HG03064 (cell line): ENCODE measurements around the gene ZFP90.
"Not testable (repeated sequence)": the region's sequence is repeated elsewhere in the genome, so short reads cannot be mapped to it uniquely, and the experiment has no call there.

Experiments used
- ATAC-seq: cut with Tn5 transposase; IDR thresholded peaks from one replicate; pipeline ENCODE4 v1.9.1; 2021; ENCODE audit warnings: low read depth; ENCODE audit not compliant: unreplicated experiment

Gene ZFP90

DNA sequence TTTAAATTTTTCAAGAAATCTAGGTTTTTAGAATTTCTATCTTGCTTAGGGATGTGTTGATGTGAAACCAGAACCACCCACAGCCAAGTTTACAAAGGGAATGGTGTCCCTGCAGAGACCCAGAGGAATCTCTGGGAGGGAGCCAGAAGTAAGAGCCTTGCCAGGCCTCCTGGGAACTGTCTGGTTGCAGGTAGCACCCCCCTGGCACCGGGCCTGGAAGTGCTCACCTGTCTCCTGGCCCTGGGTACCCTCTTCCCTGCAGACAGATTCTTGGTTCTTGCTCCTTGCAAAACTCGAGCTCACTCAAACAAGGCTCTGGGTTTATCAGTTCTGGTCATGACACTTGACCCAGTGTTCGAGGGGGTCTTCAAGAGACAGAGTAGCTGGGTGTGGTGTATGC, 24.6 kb upstream of the ZFP90 start:
- no peak for ATAC-seq

DNA sequence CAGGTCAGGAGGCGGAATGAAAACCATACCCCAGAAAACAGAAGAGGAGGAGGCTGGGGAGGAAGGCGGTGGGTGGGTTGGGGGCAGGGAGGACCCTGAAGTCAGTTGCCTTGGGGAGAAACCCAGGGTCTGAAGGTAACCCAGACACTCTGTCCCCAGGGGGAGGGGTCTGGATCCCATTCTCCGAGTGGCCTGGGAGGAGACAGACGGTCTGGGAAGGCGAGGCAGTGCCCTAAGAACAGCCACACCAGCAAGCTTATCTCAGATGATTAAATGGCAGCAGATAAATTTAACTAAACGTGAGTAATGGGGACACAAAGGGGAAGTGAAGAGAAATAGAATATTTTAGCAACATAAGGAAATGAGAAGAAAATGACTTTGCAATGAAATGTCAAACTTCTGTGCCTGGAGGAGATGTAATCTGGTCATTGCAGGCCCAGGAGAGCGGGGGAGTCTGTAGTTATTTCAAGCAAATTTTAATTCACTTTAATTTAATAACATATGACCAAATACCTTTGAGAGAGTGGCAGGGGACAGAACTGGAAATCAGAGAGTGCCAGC, 21.4 kb upstream of the ZFP90 start:
- no peak for ATAC-seq

DNA sequence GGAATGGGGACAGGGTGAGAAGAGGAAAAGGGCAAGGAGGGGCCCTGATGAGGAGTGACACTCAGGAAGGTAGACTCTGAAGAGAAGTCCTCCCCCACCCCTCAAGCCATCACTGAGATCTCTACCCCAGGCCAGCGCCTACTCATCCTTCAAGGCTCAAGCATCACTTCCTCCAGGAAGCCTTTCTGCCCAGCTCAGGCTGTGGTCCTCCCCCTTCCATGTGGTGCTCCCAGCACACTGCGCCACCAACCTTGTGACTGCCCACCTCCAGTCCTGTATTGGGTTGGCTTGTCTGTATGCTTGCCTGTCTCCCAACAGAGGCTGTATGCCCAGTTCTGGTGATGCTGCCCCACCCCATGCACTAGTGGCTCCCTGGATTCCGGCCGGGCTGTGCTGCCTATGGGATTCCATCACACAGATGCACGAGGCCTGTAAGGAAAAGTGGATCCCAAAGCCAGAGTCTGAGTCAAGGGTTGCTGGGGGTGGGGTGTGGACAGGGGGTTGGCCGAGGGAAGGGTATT, 19.8 kb upstream of the ZFP90 start:
- ATAC-seq, result no peak

DNA sequence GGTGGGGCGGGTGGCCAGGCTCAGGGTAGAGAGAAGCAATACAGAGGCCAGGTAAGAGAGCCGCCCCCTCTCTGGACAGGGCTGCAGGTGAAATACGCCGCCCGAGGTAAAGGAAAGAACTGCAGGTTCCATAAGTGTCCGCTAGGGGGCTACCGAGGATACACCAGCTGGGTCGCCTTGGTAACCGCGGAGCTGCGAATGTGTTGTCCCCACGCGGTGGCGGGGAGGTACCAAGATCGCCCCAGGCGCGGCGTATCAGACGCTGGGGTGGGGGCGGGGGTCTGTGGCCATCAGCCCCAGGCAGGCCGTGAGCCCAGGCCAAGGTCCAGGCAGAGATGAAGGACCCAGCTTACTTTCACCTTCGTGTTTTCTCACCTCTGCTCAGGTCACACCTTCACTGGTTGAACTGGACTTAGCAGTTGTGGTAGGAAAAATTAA, 18.4 kb upstream of the ZFP90 start:
- no peak for ATAC-seq

DNA sequence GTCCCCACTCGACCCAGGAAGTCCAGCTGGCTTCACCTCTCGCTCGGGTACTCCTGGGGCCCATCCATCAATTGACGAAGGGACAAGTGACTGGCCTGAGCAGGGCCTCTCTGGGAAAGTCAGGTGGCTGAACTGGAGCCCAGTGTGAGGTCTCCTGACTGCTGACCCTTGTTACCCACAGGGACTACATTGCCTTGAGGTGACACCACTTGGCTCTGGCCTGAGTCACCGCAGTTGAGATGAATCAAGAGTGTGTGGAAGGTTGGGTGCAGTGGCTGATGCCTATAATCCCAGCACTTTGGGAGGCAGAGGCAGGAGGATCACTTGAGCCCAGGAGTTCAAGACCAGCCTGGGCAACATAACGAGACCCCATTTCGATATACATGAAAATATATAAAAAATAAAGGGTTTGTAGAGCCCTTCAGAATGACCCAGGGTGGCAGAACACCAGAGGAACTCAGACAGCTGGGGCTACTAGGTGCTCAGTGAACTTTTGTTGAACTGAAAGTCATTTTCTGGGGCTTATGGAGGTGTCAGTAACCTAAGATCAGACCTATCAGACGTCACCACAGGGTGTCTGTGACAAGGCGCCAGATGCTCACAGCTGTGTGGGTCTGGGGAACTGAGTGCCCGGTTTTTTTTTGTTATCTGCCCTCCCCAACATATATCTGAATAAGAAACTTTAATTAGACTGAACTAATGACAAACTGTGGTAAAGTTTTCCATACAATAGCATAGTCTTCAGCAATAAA, 14.8 kb upstream of the ZFP90 start:
- no peak for ATAC-seq

DNA sequence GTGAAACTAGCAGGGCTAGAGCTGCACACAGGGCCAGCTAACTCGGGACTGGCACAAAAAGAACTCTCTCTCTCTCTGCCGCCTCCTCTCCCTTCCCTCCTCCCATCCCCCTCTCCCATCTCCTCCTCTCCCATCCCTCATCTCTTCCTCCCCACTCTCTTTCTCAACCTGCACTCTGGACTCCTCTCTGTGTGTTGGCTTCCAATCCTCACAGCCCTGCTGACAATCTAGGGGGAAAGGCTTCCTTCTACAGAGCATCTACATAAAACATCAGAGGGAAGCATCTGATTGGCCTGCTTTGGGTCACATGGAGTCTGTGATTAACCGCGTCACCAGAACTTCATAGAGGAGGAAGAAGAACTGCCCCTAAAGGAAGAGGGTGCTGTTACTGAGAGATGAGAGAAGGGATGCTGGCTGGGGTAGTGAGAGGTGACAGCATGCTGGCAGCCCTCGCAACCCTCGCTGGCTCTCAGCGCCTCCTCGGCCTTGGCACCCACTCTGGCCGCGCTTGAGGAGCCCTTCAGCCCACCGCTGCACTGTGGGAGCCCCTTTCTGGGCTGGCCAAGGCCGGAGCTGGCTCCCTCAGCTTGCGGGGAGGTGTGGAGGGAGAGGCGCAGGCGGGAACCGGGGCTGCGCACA, 12.8 kb upstream of the ZFP90 start:
- ATAC-seq, result no peak

DNA sequence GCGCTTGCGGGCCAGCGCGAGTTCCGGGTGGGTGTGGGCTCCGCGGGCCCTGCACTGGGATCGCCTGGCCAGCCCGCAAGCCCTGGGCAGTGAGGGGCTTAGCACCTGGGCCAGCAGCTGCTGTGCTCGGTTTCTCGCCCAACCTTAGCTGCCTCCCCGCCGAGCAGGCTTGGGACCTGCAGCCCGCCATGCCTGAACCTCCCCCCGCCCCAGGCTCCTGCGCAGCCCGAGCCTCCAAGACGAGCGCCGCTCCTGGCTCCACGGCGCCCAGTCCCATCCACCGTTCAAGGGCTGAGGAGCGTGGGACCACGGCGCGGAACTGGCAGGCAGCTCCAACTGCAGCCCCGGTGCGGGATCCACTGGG, 12.3 kb upstream of the ZFP90 start:
- ATAC-seq, result no peak

DNA sequence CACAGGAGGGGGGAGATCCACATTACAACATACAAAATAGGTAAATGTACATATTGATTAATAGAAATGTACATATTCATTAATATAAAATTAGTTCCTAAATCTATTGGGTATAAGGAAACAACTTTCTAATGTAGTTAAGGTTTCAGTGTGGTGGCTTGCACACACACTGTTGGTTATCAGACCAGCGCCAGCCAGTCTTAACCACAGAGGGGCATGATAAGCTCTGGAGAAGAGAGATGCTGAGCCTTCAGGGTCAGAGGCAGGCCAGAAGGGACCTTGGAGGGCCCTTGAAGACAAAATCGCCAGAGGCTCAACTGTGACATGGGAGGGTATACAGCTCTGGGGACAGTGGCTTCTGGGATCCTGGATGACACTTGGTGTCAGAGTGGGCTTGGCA, 10.9 kb upstream of the ZFP90 start:
- ATAC-seq, result no peak

DNA sequence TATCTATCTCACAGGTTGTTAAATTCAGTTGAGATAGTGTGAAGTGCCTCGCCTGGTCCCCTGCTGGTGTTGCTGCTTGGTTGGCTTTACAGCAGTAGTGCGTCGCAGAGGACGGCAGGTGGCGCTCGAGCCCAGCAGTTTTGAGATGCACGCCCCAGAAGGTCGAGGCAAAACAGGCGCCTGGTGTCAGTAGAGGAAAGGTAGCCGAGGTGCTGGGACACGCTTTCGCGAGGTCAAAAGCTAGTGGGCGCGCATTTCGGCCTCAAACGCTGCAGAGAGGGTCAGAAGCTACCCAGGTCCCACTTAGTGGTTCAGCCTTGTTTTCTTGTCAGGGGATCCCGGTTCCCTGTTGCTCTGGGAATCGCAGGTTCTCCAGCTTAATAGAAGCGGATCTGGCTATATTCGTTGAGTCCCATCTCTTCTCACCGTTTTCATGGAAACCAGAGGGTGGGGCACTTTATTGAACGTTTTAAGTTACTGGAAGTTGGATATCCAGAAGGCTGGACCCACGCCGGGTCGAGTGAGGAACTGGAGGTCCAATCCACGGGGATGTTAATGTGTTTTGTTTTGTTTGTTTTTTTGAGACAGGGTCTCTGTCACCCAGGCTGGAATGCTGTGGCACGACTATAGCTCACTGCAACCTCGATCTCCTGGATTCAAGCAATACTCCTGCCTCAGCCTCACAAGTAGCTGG, 10.3 kb upstream of the ZFP90 start:
- peak; percentile 68 for ATAC-seq

DNA sequence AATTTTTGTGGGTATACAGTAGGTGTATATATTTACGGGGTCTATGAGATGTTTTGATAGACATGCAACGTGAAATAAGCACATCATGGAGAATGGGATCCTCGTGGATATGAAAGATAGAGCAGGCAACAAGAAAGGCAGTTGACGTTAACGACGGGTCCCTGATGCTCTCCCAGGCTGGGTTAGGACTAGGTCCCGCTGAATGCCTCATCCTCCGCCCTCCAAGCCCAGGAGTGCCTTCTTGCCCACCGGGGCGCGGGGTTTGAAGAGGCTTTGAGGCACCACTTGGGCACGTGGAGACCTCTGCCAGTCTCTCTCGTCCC, 9.5 kb upstream of the ZFP90 start:
- no peak for ATAC-seq

DNA sequence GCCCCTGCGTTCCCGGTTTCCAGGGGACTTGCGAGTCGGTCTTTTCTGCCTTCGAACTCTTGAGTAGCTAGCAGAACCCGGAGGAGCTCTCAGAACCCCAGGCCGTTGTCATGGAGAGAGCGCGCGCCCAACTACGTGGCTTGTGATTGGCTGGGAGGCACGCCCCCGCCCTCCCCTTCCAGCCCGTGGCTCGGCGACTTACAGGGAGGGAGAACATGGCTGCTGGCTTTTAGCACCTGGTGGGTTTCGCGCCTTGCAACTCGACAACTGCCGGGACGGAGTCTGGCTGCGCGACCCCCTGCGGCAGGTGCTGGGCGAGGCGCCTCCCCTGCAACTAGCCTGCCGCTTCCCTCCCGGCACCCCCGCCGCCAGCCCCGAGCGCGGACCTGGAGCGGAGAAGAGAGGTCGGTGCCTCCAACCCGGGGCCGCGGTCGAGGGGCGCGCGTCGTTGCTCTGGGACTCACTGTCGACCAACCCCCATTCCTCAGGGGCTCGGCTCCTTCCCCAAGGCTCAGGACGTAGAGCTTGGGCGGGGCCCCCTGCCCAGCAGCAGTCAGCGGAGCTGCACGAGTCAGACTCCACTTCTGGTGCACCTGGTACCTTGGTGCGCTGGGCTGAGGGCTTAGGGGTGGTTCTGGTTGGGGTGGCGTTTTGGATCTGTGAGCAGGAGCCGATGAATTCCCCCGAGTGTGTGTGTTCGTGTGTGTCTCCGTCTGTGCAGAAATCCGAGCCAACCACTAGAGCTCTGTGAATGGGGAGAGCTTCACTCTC, 9.0 kb upstream of the ZFP90 start:
- ATAC-seq, result no peak

DNA sequence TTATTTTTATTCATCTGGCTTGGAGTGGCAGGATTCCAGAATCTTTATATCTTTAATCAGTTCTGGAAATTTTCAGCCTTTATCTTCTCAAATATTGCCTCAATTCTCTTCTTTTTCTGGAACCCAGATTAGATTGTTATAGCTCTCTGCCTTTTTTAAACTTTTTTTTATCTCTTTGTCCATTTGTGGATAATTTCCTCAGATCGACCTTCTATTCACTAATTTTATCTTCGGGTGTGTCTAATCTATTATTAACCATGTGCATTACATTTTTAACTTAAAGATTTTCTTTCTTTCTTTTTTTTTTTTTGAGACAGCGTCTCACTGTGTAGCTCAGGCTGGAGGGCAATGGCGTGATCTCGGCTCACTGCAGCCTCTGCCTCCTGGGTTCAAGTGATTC, 5.2 kb upstream of the ZFP90 start:
- ATAC-seq, result no peak

DNA sequence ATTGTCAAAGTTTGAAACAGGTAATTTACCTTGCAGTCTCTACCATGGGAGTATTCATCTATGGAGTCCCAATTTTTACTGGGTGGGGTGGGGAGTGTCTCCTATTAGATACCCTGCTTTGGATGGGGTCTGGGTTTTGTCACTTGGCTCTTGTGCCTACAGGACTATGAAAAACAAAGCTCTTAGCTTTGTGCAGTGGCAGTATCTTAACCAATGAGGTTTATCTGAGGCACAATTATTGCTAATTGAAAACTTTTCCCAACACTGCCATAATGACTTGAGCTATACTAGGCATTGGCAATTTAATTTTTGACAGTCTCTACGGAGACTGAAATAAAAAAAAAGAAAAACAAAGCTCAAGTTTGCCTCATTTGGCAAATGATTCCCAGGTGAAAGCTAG, 3.8 kb upstream of the ZFP90 start:
- no peak for ATAC-seq

DNA sequence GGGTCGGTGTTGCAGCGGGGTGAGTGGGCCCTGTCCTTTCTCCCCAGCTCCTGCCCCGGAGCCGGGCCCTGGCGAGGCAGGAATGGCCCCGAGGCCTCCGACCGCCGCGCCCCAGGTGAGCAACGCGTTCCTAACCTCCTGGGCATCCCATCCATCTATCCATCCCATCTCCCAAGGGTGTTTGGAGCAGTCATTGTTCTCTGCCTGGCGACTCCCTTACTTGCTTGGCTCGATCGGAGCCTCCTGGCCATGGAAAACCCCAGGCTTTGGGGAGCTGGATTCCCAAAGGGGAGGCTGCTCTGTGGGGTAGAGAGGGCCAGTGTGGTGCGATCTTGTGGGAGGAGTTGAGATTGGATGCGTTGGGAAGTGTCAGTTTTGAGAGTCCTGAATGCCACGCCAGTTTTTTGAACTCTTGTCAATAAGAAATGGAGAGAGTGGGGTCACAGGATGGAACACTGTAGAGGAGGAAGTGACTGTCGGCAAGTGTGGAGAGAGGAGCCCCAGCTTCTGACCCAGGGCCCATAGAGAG, 684 bp downstream of the ZFP90 start:
- no peak for ATAC-seq

DNA sequence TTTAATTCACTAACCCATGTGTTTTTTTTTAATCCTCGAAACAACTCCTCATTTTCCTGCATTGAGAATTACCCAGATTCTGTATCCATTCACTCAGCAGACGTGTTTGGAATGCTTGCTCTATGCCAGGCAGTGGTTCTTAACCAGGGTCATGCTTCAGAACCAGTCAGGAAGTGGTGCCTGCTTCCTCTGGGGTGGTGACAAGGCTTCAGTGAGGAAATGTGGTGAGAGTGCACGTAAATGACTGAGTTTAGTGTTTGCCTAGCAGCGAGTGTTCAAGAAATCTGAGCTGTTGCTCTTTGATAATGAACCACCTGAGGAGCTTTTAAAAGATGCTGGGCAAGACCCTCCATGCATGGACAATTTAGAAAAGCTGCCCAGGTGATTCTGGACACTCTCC, 9.9 kb downstream of the ZFP90 start:
- no peak for ATAC-seq

DNA sequence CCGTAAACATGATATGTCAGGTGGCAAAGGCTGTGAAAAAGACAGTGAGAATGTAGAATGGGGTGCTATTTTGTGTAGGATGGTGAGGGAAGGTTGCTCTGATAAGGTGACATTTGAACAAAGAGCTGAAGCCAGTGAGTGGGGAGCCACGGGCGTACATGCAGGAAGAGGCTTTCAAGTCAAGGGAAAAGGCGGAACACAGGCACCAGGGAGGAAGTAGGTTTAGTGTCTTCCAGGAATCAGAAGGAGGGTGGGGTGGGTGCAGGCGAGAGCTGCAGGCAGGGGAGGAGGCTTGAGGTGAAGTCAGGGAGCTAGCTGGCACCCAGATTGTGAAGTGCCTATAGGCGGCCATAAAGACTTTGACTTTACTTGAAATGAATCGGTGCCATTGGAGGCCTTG, 14.1 kb downstream of the ZFP90 start:
- no peak for ATAC-seq

DNA sequence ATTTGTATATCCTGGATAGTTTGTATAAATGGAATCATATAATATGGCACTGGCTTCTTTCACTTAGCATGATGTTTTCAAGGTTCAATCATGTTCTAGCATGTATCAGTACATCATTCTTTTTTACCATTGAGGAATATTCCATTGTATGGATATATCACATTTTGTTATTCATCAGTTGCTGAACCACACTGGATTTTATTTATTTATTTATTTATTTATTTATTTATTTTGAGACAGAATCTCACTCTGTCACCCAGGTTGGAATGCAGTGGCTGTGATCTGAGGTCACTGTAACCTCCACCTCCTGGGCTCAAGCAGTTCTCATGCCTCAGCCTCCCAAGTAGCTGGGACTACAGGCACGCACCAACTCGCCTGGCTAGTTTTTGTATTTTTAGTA, 21.2 kb downstream of the ZFP90 start:
- not testable (repeated sequence) for ATAC-seq

DNA sequence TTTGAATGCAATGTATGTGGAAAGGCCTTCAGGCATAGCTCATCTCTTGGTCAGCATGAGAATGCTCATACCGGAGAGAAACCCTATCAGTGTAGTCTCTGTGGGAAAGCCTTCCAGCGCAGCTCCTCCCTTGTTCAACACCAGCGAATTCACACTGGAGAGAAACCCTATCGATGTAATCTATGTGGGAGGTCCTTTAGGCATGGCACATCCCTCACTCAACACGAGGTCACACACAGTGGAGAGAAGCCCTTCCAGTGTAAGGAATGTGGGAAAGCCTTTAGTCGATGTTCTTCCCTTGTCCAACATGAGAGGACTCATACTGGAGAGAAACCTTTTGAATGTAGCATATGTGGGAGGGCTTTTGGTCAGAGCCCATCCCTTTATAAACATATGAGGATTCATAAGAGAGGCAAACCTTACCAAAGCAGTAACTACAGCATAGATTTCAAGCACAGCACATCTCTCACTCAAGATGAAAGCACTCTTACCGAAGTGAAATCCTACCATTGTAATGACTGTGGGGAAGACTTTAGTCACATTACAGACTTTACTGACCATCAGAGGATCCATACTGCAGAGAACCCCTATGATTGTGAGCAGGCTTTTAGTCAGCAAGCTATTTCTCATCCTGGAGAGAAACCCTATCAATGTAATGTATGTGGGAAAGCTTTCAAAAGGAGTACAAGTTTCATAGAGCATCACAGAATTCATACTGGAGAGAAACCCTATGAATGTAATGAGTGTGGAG, 24.7 kb downstream of the ZFP90 start:
- no peak for ATAC-seq

DNA sequence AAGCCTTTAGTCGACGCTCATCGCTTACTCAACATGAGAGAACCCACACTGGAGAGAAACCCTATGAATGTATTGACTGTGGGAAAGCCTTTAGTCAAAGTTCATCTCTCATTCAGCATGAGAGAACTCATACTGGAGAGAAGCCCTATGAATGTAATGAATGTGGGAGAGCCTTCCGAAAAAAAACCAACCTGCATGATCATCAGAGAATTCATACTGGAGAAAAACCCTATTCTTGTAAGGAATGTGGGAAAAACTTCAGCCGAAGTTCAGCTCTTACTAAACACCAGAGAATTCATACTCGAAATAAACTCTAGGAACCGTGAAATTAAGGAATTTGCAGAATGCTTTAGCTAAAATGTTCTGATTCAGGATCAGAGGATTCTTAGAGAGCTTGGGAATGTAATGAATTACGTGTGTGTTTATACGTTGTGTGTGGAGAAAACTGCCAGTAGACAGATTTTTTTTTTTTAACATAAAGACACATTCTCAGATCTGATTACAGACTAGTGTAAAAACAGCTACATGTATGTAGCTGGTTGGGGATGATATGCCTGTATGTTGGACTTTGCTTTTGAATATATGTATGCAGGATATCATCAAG, 25.4 kb downstream of the ZFP90 start:
- no peak for ATAC-seq
